HG02852 (cell line): ENCODE data around the gene ABI3BP.

Experiments
- ATAC-seq: cut with Tn5 transposase; IDR thresholded peaks from one replicate; pipeline ENCODE4 v1.9.1; 2021; ENCODE audit warnings: mild to moderate bottlenecking, moderate library complexity; ENCODE audit not compliant: unreplicated experiment

Gene ABI3BP

GRCh38 chr3:100838157-100838556, 155.1 kb downstream of the ABI3BP start:
- ATAC-seq: no peak

- ATAC-seq: no peak
Observed at GRCh38 chr3:100836661-100837060, 156.6 kb downstream of the ABI3BP start.

GRCh38 chr3:100834332-100834731, 158.9 kb downstream of the ABI3BP start:
- no peak for ATAC-seq

DNA sequence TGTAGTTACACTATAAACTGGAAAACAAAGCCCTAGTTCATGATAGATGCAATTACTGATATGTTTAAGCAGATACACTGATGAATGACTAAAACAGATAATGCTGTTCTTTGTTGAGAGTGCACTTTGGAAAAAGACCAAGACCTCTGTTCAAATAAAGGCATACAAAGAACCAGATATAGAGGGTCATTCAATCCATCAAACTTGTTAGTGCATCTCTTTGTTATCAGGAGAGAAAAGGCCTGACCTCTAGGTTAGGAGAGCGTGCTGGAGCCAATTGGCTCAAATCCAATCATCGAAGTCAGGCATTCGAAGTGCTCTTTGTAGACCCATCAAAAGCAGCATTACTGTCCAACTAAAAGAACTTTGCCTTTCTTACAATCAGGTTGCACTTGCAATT, 159.7 kb downstream of the ABI3BP start:
- ATAC-seq: no peak

DNA sequence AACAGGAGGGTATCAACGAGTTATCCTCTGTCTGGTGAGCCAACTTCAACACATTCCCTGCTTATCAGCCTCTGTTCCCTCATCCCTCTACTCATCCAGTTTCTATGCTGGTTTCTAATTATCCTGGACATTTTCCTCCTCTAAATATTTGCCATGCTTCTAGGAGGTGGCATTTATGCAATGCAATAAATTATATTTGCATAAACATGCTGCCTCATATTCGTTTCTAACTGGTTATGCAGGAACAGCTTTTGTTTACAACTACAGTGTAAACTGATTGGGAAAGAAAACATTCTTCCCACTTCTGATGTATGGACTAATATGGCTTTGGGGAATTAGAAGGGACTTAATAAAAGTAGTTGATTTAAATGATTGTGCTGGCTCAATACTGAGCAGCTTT, 161.6 kb downstream of the ABI3BP start:
- ATAC-seq: no peak

- ATAC-seq: no peak
Observed at GRCh38 chr3:100830931-100831330, 162.3 kb downstream of the ABI3BP start.

GRCh38 chr3:100825574-100825973, 167.6 kb downstream of the ABI3BP start:
- ATAC-seq: no peak

DNA sequence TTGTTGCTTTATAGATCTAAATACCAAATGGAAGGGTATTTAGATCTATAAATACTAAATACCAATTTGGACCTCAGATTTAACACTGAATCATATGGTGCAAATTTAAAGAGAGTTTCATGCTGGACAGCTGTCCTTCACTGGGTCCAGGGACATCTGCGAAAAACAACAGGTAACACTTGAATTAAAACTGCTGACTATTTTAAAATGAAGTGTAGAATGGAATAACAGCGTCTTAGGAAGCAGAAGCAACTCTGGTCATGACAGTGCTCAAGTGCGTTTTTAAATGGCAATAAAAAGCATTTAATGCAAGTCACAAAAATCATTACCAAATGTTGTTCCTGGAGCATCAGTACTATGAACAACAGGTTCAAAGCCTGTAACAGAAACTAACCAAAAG, 177.6 kb downstream of the ABI3BP start:
- no peak for ATAC-seq

DNA sequence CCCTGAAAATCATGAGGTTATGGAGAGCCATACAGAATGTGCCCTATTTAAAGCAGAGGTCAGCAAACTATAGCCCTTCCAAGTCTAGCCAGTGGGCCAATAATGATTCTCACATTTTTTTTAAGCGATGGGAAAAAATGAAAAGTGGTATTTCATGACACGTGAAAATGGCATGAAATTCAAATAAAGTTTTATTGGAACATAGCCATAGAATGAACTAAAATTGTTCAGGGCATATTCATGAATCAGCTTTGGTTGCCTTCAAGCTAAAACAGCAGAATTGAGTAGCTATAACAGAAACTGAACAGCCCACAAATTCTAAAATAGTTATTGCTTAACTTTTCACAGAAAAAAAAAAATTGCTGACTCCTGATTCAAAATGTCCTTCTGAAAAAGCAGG, 179.4 kb downstream of the ABI3BP start:
- no peak for ATAC-seq

GRCh38 chr3:100811779-100812507, 181.3 kb downstream of the ABI3BP start:
- ATAC-seq: peak; percentile 52

GRCh38 chr3:100810671-100811070, 182.6 kb downstream of the ABI3BP start:
- ATAC-seq: no peak

DNA sequence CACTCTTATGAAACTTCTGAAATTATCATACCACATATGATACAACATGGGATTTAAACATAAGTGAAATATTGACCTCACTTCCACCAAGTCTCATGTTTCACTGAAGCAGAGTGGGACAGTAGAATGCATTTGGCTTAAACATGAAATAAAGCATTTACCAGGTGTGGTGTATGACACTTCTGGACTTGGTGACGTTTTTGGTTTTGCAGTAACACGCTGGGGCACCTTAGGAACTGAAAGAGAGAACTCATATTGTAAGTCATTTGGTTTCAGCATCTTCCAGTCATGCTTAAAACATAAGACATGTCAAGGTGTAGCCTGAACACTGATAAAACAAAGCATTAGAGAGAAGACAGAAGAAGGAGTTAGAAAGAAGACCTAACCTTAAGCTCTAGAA, 188.6 kb downstream of the ABI3BP start:
- no peak for ATAC-seq

DNA sequence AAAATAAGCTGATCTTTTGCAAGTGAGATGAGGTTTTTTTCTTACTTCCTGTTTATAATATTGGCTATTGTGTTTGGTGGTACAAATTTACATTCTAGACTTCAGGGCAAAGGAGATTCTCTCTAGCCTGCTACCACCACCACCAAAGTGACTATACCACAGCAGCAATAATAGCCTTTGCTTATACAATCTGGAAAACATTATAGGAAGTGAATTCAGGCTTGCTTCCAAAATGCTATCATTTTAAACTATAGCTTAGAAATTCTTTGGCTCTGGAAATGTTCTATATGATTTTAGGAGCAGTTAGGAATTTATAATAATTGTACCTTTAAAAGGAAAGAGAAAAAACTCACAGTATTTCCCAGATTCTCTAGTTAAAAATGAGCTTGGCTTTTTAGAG, 189.5 kb downstream of the ABI3BP start:
- ATAC-seq: no peak

- no peak for ATAC-seq
Observed at GRCh38 chr3:100802126-100802525, 191.1 kb downstream of the ABI3BP start.

DNA sequence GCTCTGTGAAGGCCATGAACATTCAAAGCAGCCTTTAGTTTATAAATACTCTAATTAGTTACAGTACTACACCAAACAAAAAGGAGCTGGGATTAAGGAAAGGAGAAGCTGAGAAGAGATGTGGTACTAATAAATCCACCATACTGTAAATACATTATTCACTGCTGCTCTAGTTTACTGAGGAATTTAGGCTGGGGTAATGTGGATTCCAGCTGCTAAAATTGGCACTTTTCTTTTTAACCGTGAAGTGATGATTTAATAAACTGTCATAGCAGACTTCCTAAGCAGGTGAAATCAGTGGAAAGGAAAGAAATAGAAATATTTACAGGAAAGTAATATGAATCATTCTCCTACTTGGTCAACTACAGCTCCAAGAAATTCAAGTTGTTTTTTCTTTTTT, 195.2 kb downstream of the ABI3BP start:
- ATAC-seq: no peak

- ATAC-seq: no peak
Observed at GRCh38 chr3:100796556-100796955, 196.7 kb downstream of the ABI3BP start.

DNA sequence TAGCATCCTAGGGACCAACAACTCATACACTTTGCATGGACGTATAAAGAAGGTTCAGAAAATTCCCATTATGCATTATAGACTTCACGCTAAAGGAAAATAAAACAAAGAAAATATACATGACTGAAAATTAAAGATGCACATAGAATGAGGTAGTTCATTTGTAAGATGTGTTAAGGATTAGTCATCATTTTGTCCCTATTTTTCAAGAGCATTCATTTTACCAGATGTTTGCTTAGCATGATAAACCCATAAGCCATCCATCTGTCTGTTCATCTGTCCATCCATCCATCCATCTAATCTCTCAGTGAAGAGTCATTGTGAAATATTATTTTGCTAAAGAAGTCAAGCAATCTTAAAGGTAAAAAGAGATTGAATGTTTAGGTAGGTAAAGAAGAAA, 203.6 kb downstream of the ABI3BP start:
- ATAC-seq: no peak

DNA sequence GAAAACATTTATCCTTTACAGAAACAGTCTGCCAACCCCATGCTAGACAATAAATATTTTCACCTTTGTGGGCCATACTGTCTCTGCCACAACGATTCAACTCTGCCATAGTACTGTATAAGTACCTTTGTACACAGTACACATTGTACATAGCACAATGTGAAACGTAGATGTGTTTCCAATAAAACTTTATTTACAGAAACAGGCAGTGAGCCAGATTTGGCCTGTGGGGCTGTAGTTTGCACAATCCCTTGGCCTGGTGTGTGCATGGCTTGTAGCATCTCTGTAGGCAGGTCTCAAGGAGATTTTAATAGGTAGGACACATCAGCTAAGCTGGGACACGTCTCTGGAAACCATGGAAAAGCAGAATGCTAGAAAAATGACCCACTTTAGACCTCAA, 209.6 kb downstream of the ABI3BP start:
- no peak for ATAC-seq

DNA sequence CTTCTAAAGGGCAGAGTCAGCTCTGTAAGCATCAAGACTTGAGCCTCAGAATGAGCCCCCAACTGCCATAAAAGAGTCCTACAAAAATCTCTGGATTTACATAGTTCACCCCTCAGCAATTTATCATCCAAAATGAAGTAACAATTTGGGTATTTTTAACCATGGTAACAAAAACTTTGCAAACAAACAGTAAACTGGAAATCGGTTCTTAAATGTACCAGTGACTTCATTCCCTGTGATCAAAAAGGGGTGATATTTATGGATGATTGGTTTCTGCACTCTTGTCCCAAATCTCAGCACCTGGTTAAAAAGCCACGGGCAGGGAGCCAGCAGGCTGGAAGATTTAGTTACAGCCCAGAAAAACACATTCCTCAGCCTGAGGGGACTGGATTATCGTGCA, 210.3 kb downstream of the ABI3BP start:
- no peak for ATAC-seq

DNA sequence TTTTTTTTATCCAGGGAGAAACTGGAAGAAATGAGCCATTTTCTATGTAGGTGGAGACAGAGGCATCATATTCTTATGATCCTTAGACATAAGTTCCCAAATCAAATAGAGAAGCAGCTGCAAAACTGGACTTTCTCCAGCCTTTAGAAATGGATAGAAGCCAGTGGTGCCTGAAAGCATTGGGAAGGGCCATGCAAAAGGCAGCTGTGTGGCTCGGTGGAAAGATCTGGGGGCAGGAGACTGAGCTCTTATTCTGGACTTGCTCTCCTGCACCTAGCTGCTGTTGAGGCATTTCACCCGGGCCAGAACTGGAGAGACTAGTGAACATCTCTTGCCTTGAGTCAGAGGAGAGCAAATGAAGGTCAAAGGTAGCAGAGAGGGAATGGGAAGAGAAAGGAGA, 210.9 kb downstream of the ABI3BP start:
- ATAC-seq: no peak

DNA sequence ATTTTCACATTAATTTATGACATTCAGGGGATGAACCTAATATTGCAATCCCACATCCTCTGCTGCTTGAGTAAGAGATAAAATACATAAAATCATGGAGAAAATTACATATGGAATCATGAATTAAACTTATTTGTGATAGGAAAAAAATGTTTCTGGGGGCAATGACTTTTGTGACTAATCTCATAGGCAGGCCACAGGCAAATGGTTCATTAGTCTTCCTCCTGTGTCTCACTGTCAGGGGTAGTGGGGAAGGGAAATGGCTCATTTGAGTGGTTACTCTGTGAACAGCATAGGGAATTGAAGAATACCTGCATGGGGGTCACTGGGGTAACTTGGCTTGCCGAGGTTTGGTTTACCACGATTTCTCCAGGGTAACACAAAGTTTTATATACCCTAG, 211.9 kb downstream of the ABI3BP start:
- no peak for ATAC-seq

DNA sequence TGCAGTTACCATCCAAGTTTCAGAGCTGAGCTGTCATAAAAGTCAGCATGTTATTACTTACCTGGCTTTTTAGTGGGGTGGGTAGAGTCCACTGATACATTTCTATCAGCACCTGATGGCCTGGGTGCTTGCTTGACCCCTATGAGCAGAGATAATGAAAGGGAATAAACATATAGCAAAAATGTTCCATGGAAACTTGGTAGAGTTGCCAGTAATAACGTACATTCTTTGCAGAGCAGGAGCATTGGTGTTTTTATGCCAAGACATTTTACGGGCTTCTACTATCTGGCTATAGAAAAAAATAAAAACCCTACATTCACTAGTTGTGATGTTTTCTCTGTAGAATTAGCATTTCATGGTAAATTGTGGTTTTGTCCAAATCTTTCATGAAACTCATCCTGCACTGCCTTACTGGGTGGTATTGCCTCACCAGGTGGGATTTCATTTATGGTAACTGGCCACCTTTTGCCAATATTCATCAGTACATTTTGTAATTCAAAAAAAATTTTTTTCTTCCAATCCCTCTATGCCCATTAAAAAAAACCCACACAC, 213.1 kb downstream of the ABI3BP start:
- ATAC-seq: no peak

DNA sequence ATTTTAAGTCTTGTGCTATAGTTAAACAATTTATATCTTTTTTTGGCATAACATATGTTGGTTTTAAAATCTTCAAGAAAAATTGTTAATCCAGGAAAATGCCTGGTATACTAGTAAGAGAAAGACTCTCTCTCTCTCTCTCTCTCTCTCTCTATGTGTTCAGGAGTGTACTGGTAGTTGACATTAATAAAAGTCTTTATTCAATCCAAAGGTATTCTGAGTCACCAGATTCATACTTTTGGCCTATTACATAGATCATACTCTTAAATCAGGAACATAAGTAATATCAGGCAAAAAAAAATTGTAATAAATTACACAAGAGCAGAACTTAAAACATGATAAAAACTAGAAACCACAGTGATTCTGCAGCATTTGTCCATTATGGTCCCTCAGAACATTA, 213.7 kb downstream of the ABI3BP start:
- no peak for ATAC-seq
